RPMI8226 (cell line): ENCODE measurements around the gene VAV3.

Experiments
- DNase-seq: peaks from one replicate; pipeline ENCODE4 v3.0.0-alpha.2; 2015

The VAV3 gene

DNA sequence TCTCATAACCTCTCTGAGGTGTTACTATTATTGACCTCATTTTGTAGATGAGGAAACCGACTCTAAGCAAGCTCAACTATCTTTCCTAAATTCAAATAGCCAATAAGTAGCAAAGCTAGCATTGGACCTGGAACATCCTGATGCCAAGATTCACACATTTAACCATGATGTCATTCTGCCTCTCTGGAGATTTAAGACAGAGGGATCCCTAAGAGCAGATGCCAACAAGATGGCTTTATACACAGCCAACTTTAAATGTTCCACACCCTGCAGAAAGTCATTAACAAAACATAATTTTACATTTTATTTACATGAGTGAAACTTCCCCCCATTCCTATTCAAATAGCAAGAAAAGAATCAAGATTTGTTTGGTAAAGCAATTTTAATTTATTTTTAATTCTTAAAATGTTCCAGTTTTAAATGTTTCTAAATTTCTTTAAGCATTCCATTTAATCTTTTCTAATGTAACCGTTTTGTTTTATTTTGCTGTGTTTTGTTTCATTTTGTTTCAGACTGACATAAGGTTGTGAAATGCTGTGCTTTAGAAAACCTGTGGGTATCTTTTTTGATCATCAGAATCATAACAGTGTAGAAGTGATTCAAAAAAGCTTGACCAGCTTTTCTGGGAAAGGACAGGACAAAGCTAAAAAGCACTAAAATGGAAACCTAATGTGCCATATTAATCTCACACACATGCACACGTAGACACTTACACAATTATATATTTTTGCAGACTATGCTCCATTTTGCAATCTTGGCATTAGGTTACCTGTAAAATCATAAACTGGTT lies 7.6 kb upstream of the VAV3 start:
- DNase-seq = no peak

DNA sequence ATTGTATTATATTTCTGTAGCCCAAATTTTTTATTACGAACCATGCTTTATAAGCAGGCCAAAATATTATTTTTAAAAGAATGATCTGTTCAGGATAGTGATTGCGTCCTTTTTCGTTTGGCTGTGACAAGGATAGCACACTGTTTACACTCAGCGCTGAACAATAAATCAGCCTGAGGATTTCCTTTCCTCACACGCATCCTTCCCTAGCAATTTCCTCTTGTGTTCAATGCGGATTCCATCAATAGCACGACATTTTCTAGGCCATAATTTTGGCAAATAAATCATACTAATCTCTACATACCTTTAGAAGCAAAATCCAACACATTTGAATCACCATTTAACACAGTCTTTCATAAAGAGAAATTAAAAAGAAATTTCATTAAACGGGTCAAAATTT lies 1.6 kb upstream of the VAV3 start:
- no peak for DNase-seq

GRCh38 chr1:107964336-107965109 lies 457 bp downstream of the VAV3 start:
- DNase-seq = peak; percentile 33

DNA sequence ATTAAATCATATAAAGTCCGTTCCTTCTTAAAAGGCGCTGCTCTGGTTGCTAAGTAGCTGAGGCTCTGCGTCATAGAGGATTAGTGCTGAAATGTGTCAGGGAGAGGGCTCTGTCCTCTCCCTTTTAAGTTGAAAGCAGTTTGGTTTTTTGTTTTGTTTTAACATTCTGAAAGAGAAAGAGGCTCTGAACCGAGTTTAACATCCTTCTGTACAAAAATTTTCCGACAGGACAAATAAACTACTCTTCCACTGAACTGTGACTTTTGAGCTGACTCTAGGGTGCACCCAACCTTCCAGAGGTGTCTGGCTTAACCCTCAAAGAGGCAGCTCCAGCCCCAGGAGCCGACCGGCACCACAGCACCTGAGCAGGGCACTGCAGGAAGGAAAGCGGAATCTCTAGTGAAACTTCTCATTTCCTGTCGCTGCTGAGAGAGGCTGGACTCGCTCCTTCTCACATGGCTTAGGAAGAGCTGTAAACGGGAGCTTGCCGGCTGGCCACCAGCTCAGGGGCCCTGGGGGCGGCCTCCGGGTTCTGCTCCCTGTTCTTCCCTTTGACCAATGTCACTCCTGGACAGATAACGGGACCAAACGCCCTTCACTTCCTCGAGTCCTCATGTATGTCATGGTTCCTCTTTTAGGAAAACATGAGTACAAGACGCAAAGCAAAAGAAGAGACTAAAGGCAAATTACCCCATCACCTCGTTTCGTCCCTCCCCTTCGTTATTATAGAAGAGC lies 1.2 kb downstream of the VAV3 start:
- DNase-seq = peak; percentile 58

GRCh38 chr1:107963008-107963407 lies 2.0 kb downstream of the VAV3 start:
- no peak for DNase-seq

DNA sequence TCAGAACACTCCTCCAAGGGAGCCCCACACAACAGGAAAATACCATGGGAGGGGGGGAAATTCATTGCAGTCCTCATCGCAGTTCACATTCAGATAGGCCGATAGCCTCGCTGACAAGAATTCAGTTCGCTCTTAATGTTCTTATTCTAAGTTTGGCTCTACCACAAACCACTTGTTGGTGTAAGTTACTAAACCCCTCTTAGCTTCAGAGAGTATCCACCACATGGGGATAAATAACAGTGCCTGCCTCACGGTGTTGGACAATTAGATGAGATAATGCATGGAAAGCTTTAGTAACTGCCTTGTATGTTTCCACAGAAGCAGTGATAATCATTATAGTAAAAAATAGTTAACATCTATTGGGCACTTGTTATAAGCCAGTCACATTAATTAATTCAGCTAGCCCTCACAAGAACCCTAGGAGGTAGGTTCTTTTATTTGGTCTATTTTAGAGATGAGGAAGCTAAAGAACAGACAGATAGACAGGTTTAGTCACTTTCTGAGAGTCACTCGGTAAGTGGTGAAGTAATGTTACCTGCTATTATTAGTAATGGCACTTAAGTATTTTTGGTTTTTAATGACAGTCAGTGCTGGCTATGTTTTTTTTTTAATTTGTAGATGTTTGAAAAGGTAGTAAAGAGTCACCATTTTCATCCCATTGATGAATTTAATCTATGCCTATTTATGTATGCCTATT lies 10.1 kb downstream of the VAV3 start:
- no peak for DNase-seq

- DNase-seq = no peak
Observed at GRCh38 chr1:107954126-107954525, 10.9 kb downstream of the VAV3 start.

DNA sequence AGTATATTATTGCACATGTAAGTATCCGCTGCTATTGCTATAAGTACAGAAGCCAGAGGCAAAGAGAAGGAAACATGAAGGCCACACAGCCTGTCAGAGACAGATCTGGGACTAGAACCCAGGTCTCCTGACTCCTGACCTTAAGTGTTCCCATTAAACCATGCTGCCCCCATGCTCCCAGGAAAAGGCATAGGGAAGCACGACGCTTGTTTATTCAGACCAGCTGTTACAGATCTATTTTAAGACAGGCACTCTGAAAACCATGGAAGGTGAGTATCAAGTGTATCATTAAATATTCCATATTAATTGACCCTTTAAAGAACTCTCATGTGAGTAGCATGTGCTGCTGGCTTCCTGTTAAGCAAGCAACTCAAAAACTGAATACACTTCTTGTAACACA lies 11.4 kb downstream of the VAV3 start:
- DNase-seq = no peak

- DNase-seq = no peak
Observed at GRCh38 chr1:107952989-107953388, 12.0 kb downstream of the VAV3 start.

- DNase-seq = no peak
Observed at GRCh38 chr1:107950464-107950863, 14.5 kb downstream of the VAV3 start.

GRCh38 chr1:107949467-107950253 lies 15.3 kb downstream of the VAV3 start:
- DNase-seq = no peak

- DNase-seq = no peak
Observed at GRCh38 chr1:107946794-107947193, 18.2 kb downstream of the VAV3 start.

DNA sequence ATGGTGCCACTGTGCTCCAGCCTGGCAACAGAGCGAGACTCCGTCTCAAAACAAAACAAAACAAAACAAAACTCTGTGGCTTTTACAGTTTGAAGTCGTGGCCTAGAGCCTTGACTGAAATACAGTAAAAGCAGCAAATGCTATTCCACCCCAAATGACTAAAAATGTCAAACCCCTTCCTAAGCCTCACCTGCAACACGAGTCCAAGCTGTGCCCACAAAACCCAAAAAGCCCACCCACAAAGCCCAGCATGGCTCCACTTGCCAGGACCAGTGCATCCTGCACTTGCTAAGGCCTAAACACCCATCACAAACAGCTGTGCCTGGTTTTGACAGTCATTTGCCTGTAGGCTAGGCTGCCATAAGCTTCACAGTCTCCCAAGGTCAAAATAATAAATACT lies 21.3 kb downstream of the VAV3 start:
- DNase-seq = no peak

DNA sequence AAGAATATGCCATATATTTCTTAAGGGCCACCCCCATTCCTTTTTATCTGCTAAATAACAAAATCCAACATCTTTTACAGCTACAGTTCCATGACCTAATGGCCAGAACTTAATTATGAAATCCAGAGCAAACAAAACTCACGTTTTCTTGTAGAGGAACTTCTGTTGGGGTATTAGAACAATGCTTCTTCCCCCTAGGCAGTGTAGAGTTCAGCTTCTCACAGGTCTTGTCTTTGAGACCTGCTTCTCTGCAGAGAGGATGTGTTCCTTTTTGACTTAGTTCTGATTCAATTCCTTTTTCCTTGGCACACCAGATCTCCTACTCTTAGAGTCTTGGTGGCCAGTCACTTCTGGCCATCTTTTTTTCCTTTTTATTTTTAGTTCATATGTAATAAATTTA lies 22.2 kb downstream of the VAV3 start:
- DNase-seq = no peak

GRCh38 chr1:107941531-107941930 lies 23.4 kb downstream of the VAV3 start:
- no peak for DNase-seq

GRCh38 chr1:107941123-107941522 lies 23.9 kb downstream of the VAV3 start:
- DNase-seq = no peak

- no peak for DNase-seq
Observed at GRCh38 chr1:107940701-107941100, 24.3 kb downstream of the VAV3 start.

GRCh38 chr1:107940017-107940577 lies 24.9 kb downstream of the VAV3 start:
- no peak for DNase-seq

DNA sequence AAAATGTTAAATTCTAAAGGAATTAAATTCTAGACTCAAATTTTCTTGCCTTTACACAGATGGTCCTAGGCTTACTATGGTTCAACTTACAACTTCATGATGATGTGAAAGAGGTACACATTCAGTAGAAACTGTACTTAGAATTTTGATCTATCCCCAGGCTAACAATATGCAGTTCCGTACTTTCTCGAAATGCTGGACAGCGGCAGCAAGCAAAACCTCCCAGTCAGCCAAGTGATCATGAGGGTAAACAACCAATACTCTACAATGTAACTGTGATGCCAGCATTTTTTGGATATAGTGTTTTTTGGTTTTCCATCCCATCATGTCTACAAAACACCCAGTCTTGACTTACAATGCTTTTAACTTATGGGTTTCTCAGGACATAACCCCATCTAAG lies 25.7 kb downstream of the VAV3 start:
- no peak for DNase-seq

DNA sequence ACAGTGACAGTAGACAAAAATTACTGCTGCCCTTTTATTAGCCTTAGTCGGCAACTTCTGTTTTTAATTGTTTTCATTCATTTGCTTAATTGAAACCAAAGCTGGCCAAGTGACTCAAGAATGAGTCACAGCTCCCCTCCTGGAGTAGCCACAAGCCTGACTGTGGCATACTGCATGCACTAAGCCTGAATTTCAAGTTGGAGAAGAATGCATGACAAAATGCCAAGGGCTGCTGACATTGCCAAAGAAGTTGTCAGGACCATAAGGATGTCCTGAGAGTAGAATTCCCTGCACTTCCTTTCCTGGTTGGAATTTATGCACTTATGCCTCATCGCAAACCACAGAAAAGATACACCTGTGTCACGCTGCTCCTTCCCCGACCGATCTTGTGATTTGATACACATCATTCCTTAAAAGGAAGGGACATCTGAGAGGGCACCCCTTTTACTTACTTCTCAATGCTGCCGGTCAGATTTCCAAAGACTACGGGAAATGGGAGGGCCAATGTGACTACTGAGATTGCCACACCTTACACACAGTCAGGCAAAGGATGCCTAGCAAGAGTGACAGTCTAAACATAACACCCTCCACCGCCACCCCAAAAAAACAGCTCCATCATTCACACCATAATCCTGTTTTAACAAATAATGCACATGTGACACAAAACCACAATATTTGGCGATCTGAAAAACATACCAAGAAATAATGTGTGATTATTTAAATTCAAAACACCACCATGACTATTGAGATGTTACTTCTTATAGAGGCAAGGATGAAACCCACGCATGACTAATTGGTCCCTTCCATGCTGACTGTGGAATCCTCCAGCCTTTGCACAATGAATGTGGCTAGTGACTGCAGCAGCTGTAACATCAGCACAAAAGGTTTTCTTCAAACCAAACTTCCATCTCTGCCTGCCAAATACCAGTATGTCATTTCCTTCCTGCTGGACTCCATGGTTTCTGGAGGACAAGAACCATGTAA lies 28.2 kb downstream of the VAV3 start:
- DNase-seq = peak; percentile 66
